Gastroesophageal sphincter (tissue), 3 donors: ENCODE measurements around the gene TEX22.

Experiments
- CTCF ChIP-seq, 4 experiments: fragments of 200-600 bp in 2 of 4; fragments of 450-650 bp in 2 of 4; sonication (generic) in 1 of 4; IDR thresholded peaks; one replicate each; pipeline ENCODE4 v1.5.1; 2017 to 2019; ENCODE audit warnings: antibody characterized with exemption in 4 of 4, mild to moderate bottlenecking in 2 of 4, moderate library complexity in 2 of 4
- POLR2A ChIP-seq, 2 donors: fragments of 450-650 bp; IDR thresholded peaks; one replicate each; pipeline ENCODE4 v1.6.1; 2017; ENCODE audit warnings: antibody characterized with exemption in 2 of 2, mild to moderate bottlenecking in 2 of 2, moderate library complexity in 1 of 2

- no peak for TF ChIP-seq CTCF (IDR thresholded peaks at IDR 0.05)
- no peak for TF ChIP-seq POLR2A (IDR thresholded peaks at IDR 0.05)
Observed at GRCh38 chr14:105430565-105430964, 32.2 kb downstream of the TEX22 start.
